H1 (cell line): ENCODE results near the gene LIPM. TPM values are rescaled to one million over a fixed set of nuclear protein-coding genes. Genes with fewer than 3 reads are reported as not detected.

Experiments
- CTCF ChIA-PET: fragments of 300-600 bp; sonication (Branson Sonifier 250); formaldehyde crosslinking; loops from one replicate; lab custom pipeline; 2021; ENCODE audit not compliant: partially characterized antibody; lab: Charles Lee
- POLR2A ChIA-PET: fragments of 300-600 bp; sonication (Branson Sonifier 250); formaldehyde crosslinking; loops from one replicate; lab custom pipeline; 2021; ENCODE audit warnings: inconsistent platforms; ENCODE audit not compliant: partially characterized antibody; lab: Charles Lee
- DNase-seq, 2 experiments: peaks; one replicate each; pipeline versions ENCODE4 v3.0.0 to v3.0.0-alpha.2; 2010 to 2022; ENCODE audit warnings: low spot score in 2 of 2, low read depth in 1 of 2, mixed read lengths in 1 of 2
- FAIRE-seq: peaks from 2 replicates; lab custom pipeline; 2011; peaks lifted over from hg19 to GRCh38; lab: Jason Lieb, UNC
- H2AFZ ChIP-seq: 2 replicates; pipeline ENCODE4 v1.8.1; 2012; ENCODE audit warnings: low read length, inconsistent platforms
- H2AK5ac ChIP-seq: 2 replicates; pipeline ENCODE4 v1.6.1; 2013; ENCODE audit warnings: low read depth, low read length
- H2BK120ac ChIP-seq: replicated peaks from 2 replicates; pipeline ENCODE3; 2013; ENCODE audit warnings: low read depth, low read length, inconsistent platforms
- H2BK12ac ChIP-seq: 2 replicates; pipeline ENCODE4 v1.6.1; 2013; ENCODE audit warnings: low read depth, low read length
- H2BK15ac ChIP-seq: 2 replicates; pipeline ENCODE4 v1.6.1; 2013; ENCODE audit warnings: low read length
- H2BK20ac ChIP-seq: 2 replicates; pipeline ENCODE4 v1.6.1; 2013; ENCODE audit warnings: low read length
- H2BK5ac ChIP-seq: 2 replicates; pipeline ENCODE4 v1.6.1; 2013; ENCODE audit warnings: low read depth, low read length
- H3K14ac ChIP-seq: 2 replicates; pipeline ENCODE4 v1.6.1; 2013; ENCODE audit warnings: inconsistent platforms; ENCODE audit not compliant: insufficient read length
- H3K18ac ChIP-seq: 2 replicates; pipeline ENCODE4 v1.6.1; 2013; ENCODE audit warnings: low read length; ENCODE audit errors: extremely low read depth
- H3K23ac ChIP-seq: 2 replicates; pipeline ENCODE4 v1.6.1; 2013; ENCODE audit warnings: inconsistent platforms; ENCODE audit not compliant: insufficient read length
- H3K23me2 ChIP-seq: 2 replicates; pipeline ENCODE4 v1.6.1; 2013; ENCODE audit warnings: low read depth, low read length
- H3K27ac ChIP-seq: 2 replicates; pipeline ENCODE4 v1.6.1; 2011; ENCODE audit warnings: low read depth, low read length, inconsistent platforms
- H3K27me3 ChIP-seq, 4 experiments: replicated peaks in 1 of 4; 1 replicate in 1 of 4; 2 replicates in 3 of 4; pipeline versions ENCODE4 v1.6.1 to v1.8.1; 2011 to 2013; ENCODE audit warnings: low read length in 3 of 4, mild to moderate bottlenecking in 3 of 4, inconsistent platforms in 2 of 4, mixed read lengths in 2 of 4, moderate library complexity in 1 of 4; ENCODE audit not compliant: control insufficient read depth in 3 of 4, insufficient read depth in 3 of 4; ENCODE audit errors: extremely low read depth in 1 of 4
- H3K36me3 ChIP-seq, 4 experiments: 2 replicates each; pipeline versions ENCODE4 v1.6.1 to v1.8.1; 2011 to 2013; ENCODE audit warnings: mild to moderate bottlenecking in 4 of 4, low read length in 3 of 4, moderate library complexity in 2 of 4, control low read depth in 1 of 4, inconsistent platforms in 1 of 4; ENCODE audit not compliant: insufficient read depth in 4 of 4, control insufficient read depth in 2 of 4
- H3K4ac ChIP-seq: replicated peaks from 2 replicates; pipeline ENCODE3; 2013; ENCODE audit warnings: low read length, low read depth, mixed read lengths, inconsistent platforms; ENCODE audit not compliant: insufficient read length
- H3K4me1 ChIP-seq, 4 experiments: replicated peaks in 1 of 4; 1 replicate in 1 of 4; 2 replicates in 3 of 4; pipeline versions ENCODE4 v1.6.1 to v1.8.1; 2011 to 2013; ENCODE audit warnings: low read length in 3 of 4, inconsistent platforms in 2 of 4, mixed read lengths in 1 of 4; ENCODE audit not compliant: insufficient read depth in 4 of 4, control insufficient read depth in 3 of 4
- H3K4me2 ChIP-seq, 2 experiments: 2 replicates each; pipeline versions ENCODE4 v1.6.1 to v1.8.1; 2011 to 2013; ENCODE audit warnings: low read depth in 2 of 2, low read length in 2 of 2, control low read depth in 1 of 2, inconsistent platforms in 1 of 2, mild to moderate bottlenecking in 1 of 2; ENCODE audit not compliant: insufficient read depth in 1 of 2
- H3K4me3 ChIP-seq, 4 experiments: fragments of 200-600, 300-600 bp in 1 of 4; sonication (generic), shearing (Covaris generic), sonication (Bioruptor Twin) in 1 of 4; 2 replicates each; pipeline versions ENCODE4 v1.5.1 to v1.8.1; 2011 to 2016; ENCODE audit warnings: low read length in 4 of 4, low read depth in 3 of 4, control low read depth in 2 of 4, inconsistent platforms in 2 of 4, mild to moderate bottlenecking in 2 of 4, mixed read lengths in 1 of 4, moderate library complexity in 1 of 4; ENCODE audit not compliant: insufficient read depth in 2 of 4; ENCODE audit errors: extremely low read depth in 1 of 4
- H3K56ac ChIP-seq: replicated peaks from 2 replicates; pipeline ENCODE3; 2013; ENCODE audit warnings: low read depth, mild to moderate bottlenecking, mixed read lengths, low read length, inconsistent platforms; ENCODE audit not compliant: insufficient read length
- H3K79me1 ChIP-seq: 2 replicates; pipeline ENCODE4 v1.6.1; 2013; ENCODE audit warnings: low read depth, low read length, control low read depth
- H3K79me2 ChIP-seq, 2 experiments: 2 replicates each; pipeline versions ENCODE4 v1.6.1 to v1.8.1; 2012 to 2013; ENCODE audit warnings: low read length in 2 of 2, mild to moderate bottlenecking in 2 of 2, inconsistent platforms in 1 of 2; ENCODE audit not compliant: insufficient read depth in 2 of 2, control insufficient read depth in 1 of 2
- H3K9ac ChIP-seq, 4 experiments: replicated peaks in 1 of 4; 1 replicate in 1 of 4; 2 replicates in 3 of 4; pipeline versions ENCODE4 v1.6.1 to v1.8.1; 2011 to 2013; ENCODE audit warnings: low read depth in 3 of 4, low read length in 3 of 4, control low read depth in 2 of 4, mild to moderate bottlenecking in 2 of 4, moderate library complexity in 2 of 4, inconsistent platforms in 1 of 4; ENCODE audit errors: extremely low read depth in 1 of 4
- H3K9me3 ChIP-seq, 2 experiments: 2 replicates each; pipeline versions ENCODE4 v1.6.1 to v1.8.1; 2012 to 2013; ENCODE audit warnings: mild to moderate bottlenecking in 2 of 2, moderate library complexity in 2 of 2, control low read depth in 1 of 2, inconsistent platforms in 1 of 2, low read depth in 1 of 2, low read length in 1 of 2, mixed read lengths in 1 of 2; ENCODE audit not compliant: insufficient read depth in 2 of 2
- H4K20me1 ChIP-seq, 2 experiments: replicated peaks in 1 of 2; 2 replicates each; pipeline versions ENCODE3 to v1.8.1; 2011 to 2013; ENCODE audit warnings: inconsistent platforms in 2 of 2, low read length in 2 of 2, mild to moderate bottlenecking in 1 of 2; ENCODE audit not compliant: insufficient read depth in 2 of 2, control insufficient read depth in 1 of 2
- H4K5ac ChIP-seq: 2 replicates; pipeline ENCODE4 v1.6.1; 2013; ENCODE audit warnings: low read length, low read depth, mixed read lengths, inconsistent platforms; ENCODE audit not compliant: insufficient read length
- H4K8ac ChIP-seq: 2 replicates; pipeline ENCODE4 v1.8.0; 2013; ENCODE audit warnings: mild to moderate bottlenecking, moderate library complexity, low read length, inconsistent platforms; ENCODE audit not compliant: insufficient read depth; ENCODE audit errors: extremely low read depth
- H4K91ac ChIP-seq: replicated peaks from 2 replicates; pipeline ENCODE3; 2013; ENCODE audit warnings: low read length, mixed read lengths, inconsistent platforms; ENCODE audit not compliant: insufficient read length
- WGBS, 2 experiments: shearing (Covaris generic) in 1 of 2; methylation state at CpG; one replicate each; pipeline versions ENCODE4 v1.1.6 to v1.1.7; 2013 to 2015; ENCODE audit warnings: low lambda C conversion rate in 2 of 2, mixed read lengths in 2 of 2, inconsistent platforms in 1 of 2, low coverage in 1 of 2, missing lambda C conversion rate in 1 of 2; ENCODE audit not compliant: insufficient replicate concordance in 2 of 2, insufficient coverage in 1 of 2, insufficient read length in 1 of 2; ENCODE audit errors: extremely low coverage in 1 of 2, missing lambda C conversion rate in 1 of 2; 5-methylcytosine and 5-hydroxymethylcytosine counted together
- polyA plus RNA-seq, 7 experiments: library from polyadenylated mRNA; depleted of rRNA in 3 of 7; stranded (reverse) in 5 of 7; unstranded in 2 of 7; fragments of >200 nt in 5 of 7; fragments of 200-250 nt in 2 of 7; gene quantifications; 1 replicate in 5 of 7; 2 replicates in 1 of 7; 4 replicates in 1 of 7; pipeline versions ENCODE4 v1.2.1 to v1.2.3, GENCODE V29; 2011 to 2013; ENCODE audit warnings: missing spikeins in 2 of 7, mixed read lengths in 2 of 7
- total RNA-seq: library from RNA; stranded (reverse); fragmentation: NEBNext Ultra II Directional; extraction: Animal tissue kit (Norgen Biotek cat#: 25700); gene quantifications from 2 replicates; pipeline ENCODE4 v1.2.1, GENCODE V29; 2021

LIPM gene
- total and polyA plus RNA-seq, 2 of the 8 experiments (the other 6 are each of a cell fraction or from before 2014, with no cell fraction given) = not detected

DNA sequence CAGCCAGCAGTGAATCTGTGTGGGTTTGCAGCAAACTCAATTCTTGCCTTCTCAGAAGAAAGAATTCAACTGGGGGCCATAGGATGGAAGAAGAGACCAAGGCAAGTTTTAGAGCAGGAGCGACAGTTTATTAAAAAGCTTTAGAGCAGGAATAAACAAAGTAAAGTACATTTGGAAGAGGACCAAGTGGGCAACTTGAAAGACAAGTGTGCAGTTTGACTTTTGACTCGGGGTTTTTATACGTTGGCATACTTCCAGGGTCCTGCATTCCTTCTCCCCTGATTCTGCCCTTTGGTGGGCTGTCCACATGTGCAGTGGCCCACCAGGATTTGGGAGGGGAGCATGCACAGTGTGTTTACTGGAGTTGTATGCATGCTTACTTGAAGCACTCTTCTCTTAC is 52.2 kb downstream of the LIPM start:
- ChIA-PET CTCF (interaction anchor here (0.7 to 5.6 kb wide), 4 partner anchors 8 to 52 kb away, joined by 3 to 49 read pairs (median 4); no protein-coding TSS in a partner anchor), POLR2A (no interaction called here)
- H4K8ac ChIP-seq = no peak overlapping the region
- H2BK20ac ChIP-seq = no peak overlapping the region
- H4K91ac ChIP-seq = no peak overlapping the region
- H4K20me1 ChIP-seq = no peaks in the 10 kb centered on the region
- H3K9ac ChIP-seq = no peak overlapping the region
- no peak overlapping the region for H3K56ac ChIP-seq
- no peaks in the 10 kb centered on the region for H3K23me2 ChIP-seq
- H2BK5ac ChIP-seq = no peak overlapping the region
- H3K4me1 ChIP-seq = peaks cover 0 to 3% (median 0%) of the 10 kb centered on the region in 4 experiments; a peak in 3 of 7 replicates
- no peaks in the 10 kb centered on the region for H3K27me3 ChIP-seq
- H2BK15ac ChIP-seq = no peak overlapping the region
- H3K27ac ChIP-seq = no peak overlapping the region
- H3K4ac ChIP-seq = no peak overlapping the region
- no peak overlapping the region for H3K18ac ChIP-seq
- H3K79me1 ChIP-seq = no peaks in the 10 kb centered on the region
- H2AK5ac ChIP-seq = no peak overlapping the region
- DNase-seq (no peak), FAIRE-seq (no peak)
- H3K9me3 ChIP-seq = no peaks in the 10 kb centered on the region
- H3K4me2 ChIP-seq = no peak overlapping the region
- H2BK120ac ChIP-seq = no peak overlapping the region
- H3K14ac ChIP-seq = no peak overlapping the region
- WGBS, 2 experiments = 85% methylated on average over 3 of the region's 3 CpGs; no CpG with 5 or more reads in 1 of the 2 experiments
- no peak overlapping the region for H3K23ac ChIP-seq
- no peaks in the 10 kb centered on the region for H3K79me2 ChIP-seq
- no peak overlapping the region for H3K4me3 ChIP-seq
- no peaks in the 10 kb centered on the region for H3K36me3 ChIP-seq
- no peak overlapping the region for H4K5ac ChIP-seq
- H2AFZ ChIP-seq = no peak overlapping the region
- no peak overlapping the region for H2BK12ac ChIP-seq
